ENCODE measurements around the gene PIK3CA.

PIK3CA gene

GRCh38 chr3:179141890-179142289 lies 6.3 kb upstream of the PIK3CA start:
- no peak overlapping the region for H3K4me3 ChIP-seq (ENCODE audit: low read length in 2 of 2)
- no peak overlapping the region for H2BK120ac ChIP-seq (ENCODE audit: low read depth, low read length)

GRCh38 chr3:179146911-179147513 lies 1.1 kb upstream of the PIK3CA start:
- Histone ChIP-seq H3K14ac (ENCODE audit: low read length) (no peak overlapping the region), H3K9ac (ENCODE audit: low read depth, low read length, poor library complexity) (no peak overlapping the region), H2BK5ac (ENCODE audit: low read length) (no peak overlapping the region), H3K27ac (replicated peaks; ENCODE audit: low read length) (no peak overlapping the region), H4K91ac (ENCODE audit: low read depth, low read length, poor library complexity) (no peak overlapping the region), H3K4me3 (ENCODE audit: low read length in 2 of 2) (peak overlapping the region; percentile 66 to 83), H3K18ac (ENCODE audit: low read length) (no peak overlapping the region), H2BK12ac (ENCODE audit: low read length) (no peak overlapping the region), H3K4me1 (ENCODE audit: control insufficient read depth in 2 of 2, insufficient read depth in 1 of 2, low read depth in 1 of 2, low read length in 2 of 2) (peaks cover 0 to 13% of the 10 kb centered on the region in 2 donors), H4K8ac (ENCODE audit: low read depth, low read length) (no peak overlapping the region), H3K9me3 (replicated peaks in 1 of 2; ENCODE audit: control insufficient read depth in 2 of 2, insufficient read depth in 1 of 2, low read depth in 1 of 2, low read length in 2 of 2) (no peaks in the 10 kb centered on the region), H2BK120ac (ENCODE audit: low read depth, low read length) (no peak overlapping the region), H3K4me2 (ENCODE audit: insufficient read depth, low read length, poor library complexity, severe bottlenecking) (peak overlapping the region; percentile 75), H2AK5ac (ENCODE audit: low read depth, low read length) (no peak overlapping the region), H3K79me1 (ENCODE audit: low read depth, low read length) (peaks cover 8% of the 10 kb centered on the region), H2BK15ac (ENCODE audit: low read length) (no peak overlapping the region), H3K23ac (ENCODE audit: low read depth, low read length, poor library complexity) (no peak overlapping the region), H3K4ac (ENCODE audit: low read length) (no peak overlapping the region), H3K27me3 (ENCODE audit: control insufficient read depth in 3 of 3, insufficient read depth in 3 of 3, low read depth in 1 of 3, low read length in 3 of 3) (no peaks in the 10 kb centered on the region), H2AFZ (ENCODE audit: low read length) (peak overlapping the region; percentile 95), H3K36me3 (replicated peaks in 1 of 2; ENCODE audit: control insufficient read depth in 2 of 2, insufficient read depth in 2 of 2, low read length in 2 of 2) (no peaks in the 10 kb centered on the region)
- DNase-seq (ENCODE audit: low spot score): peak; percentile 57
- no CpG with 5 or more reads among the region's 16 CpGs for WGBS, 2 donors (ENCODE audit: extremely low coverage in 2 of 2, insufficient read length in 2 of 2, insufficient replicate concordance in 1 of 2)

More at GRCh38 chr3:179141890-179142289, 6.3 kb upstream of the PIK3CA start:
- Histone ChIP-seq H4K91ac (ENCODE audit: low read depth, low read length, poor library complexity) (no peak overlapping the region), H4K8ac (ENCODE audit: low read depth, low read length) (no peak overlapping the region), H3K23ac (ENCODE audit: low read depth, low read length, poor library complexity) (no peak overlapping the region), H3K9ac (ENCODE audit: low read depth, low read length, poor library complexity) (no peak overlapping the region), H3K79me1 (ENCODE audit: low read depth, low read length) (no peaks in the 10 kb centered on the region), H2BK15ac (ENCODE audit: low read length) (no peak overlapping the region), H3K4me1 (ENCODE audit: control insufficient read depth in 2 of 2, insufficient read depth in 1 of 2, low read depth in 1 of 2, low read length in 2 of 2) (no peaks in the 10 kb centered on the region), H3K4ac (ENCODE audit: low read length) (no peak overlapping the region), H3K18ac (ENCODE audit: low read length) (no peak overlapping the region), H3K9me3 (replicated peaks in 1 of 2; ENCODE audit: control insufficient read depth in 2 of 2, insufficient read depth in 1 of 2, low read depth in 1 of 2, low read length in 2 of 2) (no peaks in the 10 kb centered on the region), H3K36me3 (replicated peaks in 1 of 2; ENCODE audit: control insufficient read depth in 2 of 2, insufficient read depth in 2 of 2, low read length in 2 of 2) (no peaks in the 10 kb centered on the region), H3K27ac (replicated peaks; ENCODE audit: low read length) (no peak overlapping the region), H2BK12ac (ENCODE audit: low read length) (no peak overlapping the region), H3K14ac (ENCODE audit: low read length) (no peak overlapping the region), H3K27me3 (ENCODE audit: control insufficient read depth in 3 of 3, insufficient read depth in 3 of 3, low read depth in 1 of 3, low read length in 3 of 3) (no peaks in the 10 kb centered on the region), H2BK5ac (ENCODE audit: low read length) (no peak overlapping the region), H2AFZ (ENCODE audit: low read length) (no peak overlapping the region), H3K4me2 (ENCODE audit: insufficient read depth, low read length, poor library complexity, severe bottlenecking) (no peak overlapping the region), H2AK5ac (ENCODE audit: low read depth, low read length) (no peak overlapping the region)
- no peak for DNase-seq (ENCODE audit: low spot score)
- no CpG with 5 or more reads among the region's 4 CpGs for WGBS, 2 donors (ENCODE audit: extremely low coverage in 2 of 2, insufficient read length in 2 of 2, insufficient replicate concordance in 1 of 2)

GRCh38 chr3:179147514-179147872 lies 664 bp upstream of the PIK3CA start:
- no peak overlapping the region for H4K8ac ChIP-seq (ENCODE audit: low read depth, low read length)
- H3K14ac ChIP-seq (ENCODE audit: low read length): no peak overlapping the region
- H3K18ac ChIP-seq (ENCODE audit: low read length): no peak overlapping the region
- peak overlapping the region; percentile 75 for H3K4me2 ChIP-seq (ENCODE audit: insufficient read depth, low read length, poor library complexity, severe bottlenecking)
- H4K91ac ChIP-seq (ENCODE audit: low read depth, low read length, poor library complexity): no peak overlapping the region
- peak overlapping the region; percentile 66 to 83 for H3K4me3 ChIP-seq (ENCODE audit: low read length in 2 of 2)
- H3K27me3 ChIP-seq (ENCODE audit: control insufficient read depth in 3 of 3, insufficient read depth in 3 of 3, low read depth in 1 of 3, low read length in 3 of 3): no peaks in the 10 kb centered on the region
- H2BK12ac ChIP-seq (ENCODE audit: low read length): no peak overlapping the region
- H2BK120ac ChIP-seq (ENCODE audit: low read depth, low read length): no peak overlapping the region
- H3K79me1 ChIP-seq (ENCODE audit: low read depth, low read length): peaks cover 8% of the 10 kb centered on the region
- H2BK5ac ChIP-seq (ENCODE audit: low read length): no peak overlapping the region
- no peak overlapping the region for H2AK5ac ChIP-seq (ENCODE audit: low read depth, low read length)
- WGBS, 2 donors (ENCODE audit: extremely low coverage in 2 of 2, insufficient read length in 2 of 2, insufficient replicate concordance in 1 of 2): no CpG with 5 or more reads among the region's 14 CpGs
- no peaks in the 10 kb centered on the region for H3K9me3 ChIP-seq (replicated peaks in 1 of 2; ENCODE audit: control insufficient read depth in 2 of 2, insufficient read depth in 1 of 2, low read depth in 1 of 2, low read length in 2 of 2)
- peak overlapping the region; percentile 50 for H3K9ac ChIP-seq (ENCODE audit: low read depth, low read length, poor library complexity)
- H2BK15ac ChIP-seq (ENCODE audit: low read length): no peak overlapping the region
- H3K27ac ChIP-seq (replicated peaks; ENCODE audit: low read length): no peak overlapping the region
- H3K36me3 ChIP-seq (replicated peaks in 1 of 2; ENCODE audit: control insufficient read depth in 2 of 2, insufficient read depth in 2 of 2, low read length in 2 of 2): no peaks in the 10 kb centered on the region
- peak overlapping the region; percentile 95 for H2AFZ ChIP-seq (ENCODE audit: low read length)
- peaks cover 0 to 13% of the 10 kb centered on the region in 2 donors for H3K4me1 ChIP-seq (ENCODE audit: control insufficient read depth in 2 of 2, insufficient read depth in 1 of 2, low read depth in 1 of 2, low read length in 2 of 2)
- no peak for DNase-seq (ENCODE audit: low spot score)
- no peak overlapping the region for H3K4ac ChIP-seq (ENCODE audit: low read length)
- no peak overlapping the region for H3K23ac ChIP-seq (ENCODE audit: low read depth, low read length, poor library complexity)

- Histone ChIP-seq H2AK5ac (ENCODE audit: low read depth, low read length) (peak overlapping the region; percentile 79), H3K9me3 (replicated peaks in 1 of 2; ENCODE audit: control insufficient read depth in 2 of 2, insufficient read depth in 1 of 2, low read depth in 1 of 2, low read length in 2 of 2) (no peaks in the 10 kb centered on the region), H4K91ac (ENCODE audit: low read depth, low read length, poor library complexity) (no peak overlapping the region), H2BK15ac (ENCODE audit: low read length) (peak overlapping the region; percentile 92), H3K4me2 (ENCODE audit: insufficient read depth, low read length, poor library complexity, severe bottlenecking) (peak overlapping the region; percentile 71), H3K4me1 (ENCODE audit: control insufficient read depth in 2 of 2, insufficient read depth in 1 of 2, low read depth in 1 of 2, low read length in 2 of 2) (peaks cover 0 to 13% of the 10 kb centered on the region in 2 donors), H3K36me3 (replicated peaks in 1 of 2; ENCODE audit: control insufficient read depth in 2 of 2, insufficient read depth in 2 of 2, low read length in 2 of 2) (no peaks in the 10 kb centered on the region), H3K79me1 (ENCODE audit: low read depth, low read length) (peaks cover 8% of the 10 kb centered on the region), H4K8ac (ENCODE audit: low read depth, low read length) (no peak overlapping the region), H3K14ac (ENCODE audit: low read length) (peak overlapping the region; percentile 94), H2BK120ac (ENCODE audit: low read depth, low read length) (no peak overlapping the region), H2BK5ac (ENCODE audit: low read length) (peak overlapping the region; percentile 75), H3K27me3 (ENCODE audit: control insufficient read depth in 3 of 3, insufficient read depth in 3 of 3, low read depth in 1 of 3, low read length in 3 of 3) (no peaks in the 10 kb centered on the region), H3K4ac (ENCODE audit: low read length) (no peak overlapping the region), H3K18ac (ENCODE audit: low read length) (peak overlapping the region; percentile 97), H3K27ac (replicated peaks; ENCODE audit: low read length) (peak overlapping the region; percentile 89), H3K4me3 (ENCODE audit: low read length in 2 of 2) (peak overlapping the region; percentile 66 to 99), H2BK12ac (ENCODE audit: low read length) (peak overlapping the region; percentile 73), H2AFZ (ENCODE audit: low read length) (peak overlapping the region; percentile 95), H3K9ac (ENCODE audit: low read depth, low read length, poor library complexity) (peak overlapping the region; percentile 96), H3K23ac (ENCODE audit: low read depth, low read length, poor library complexity) (peak overlapping the region; percentile 85)
- peak; percentile 41 for DNase-seq (ENCODE audit: low spot score)
- WGBS, 2 donors (ENCODE audit: extremely low coverage in 2 of 2, insufficient read length in 2 of 2, insufficient replicate concordance in 1 of 2): no CpG with 5 or more reads among the region's 70 CpGs
These were observed 654 bp downstream of the PIK3CA start for GRCh38 chr3:179148616-179149405.

Measured in neuronal stem cell (in vitro differentiated cells).